Measurements from ENCODE around the gene CEP170B. TPM values are rescaled to one million over a fixed set of nuclear protein-coding genes. Genes with fewer than 3 reads are reported as not detected.

The CEP170B gene
- total and polyA plus RNA-seq, 2 experiments from 2014 or later, result 2.7 to 24.5 TPM

DNA sequence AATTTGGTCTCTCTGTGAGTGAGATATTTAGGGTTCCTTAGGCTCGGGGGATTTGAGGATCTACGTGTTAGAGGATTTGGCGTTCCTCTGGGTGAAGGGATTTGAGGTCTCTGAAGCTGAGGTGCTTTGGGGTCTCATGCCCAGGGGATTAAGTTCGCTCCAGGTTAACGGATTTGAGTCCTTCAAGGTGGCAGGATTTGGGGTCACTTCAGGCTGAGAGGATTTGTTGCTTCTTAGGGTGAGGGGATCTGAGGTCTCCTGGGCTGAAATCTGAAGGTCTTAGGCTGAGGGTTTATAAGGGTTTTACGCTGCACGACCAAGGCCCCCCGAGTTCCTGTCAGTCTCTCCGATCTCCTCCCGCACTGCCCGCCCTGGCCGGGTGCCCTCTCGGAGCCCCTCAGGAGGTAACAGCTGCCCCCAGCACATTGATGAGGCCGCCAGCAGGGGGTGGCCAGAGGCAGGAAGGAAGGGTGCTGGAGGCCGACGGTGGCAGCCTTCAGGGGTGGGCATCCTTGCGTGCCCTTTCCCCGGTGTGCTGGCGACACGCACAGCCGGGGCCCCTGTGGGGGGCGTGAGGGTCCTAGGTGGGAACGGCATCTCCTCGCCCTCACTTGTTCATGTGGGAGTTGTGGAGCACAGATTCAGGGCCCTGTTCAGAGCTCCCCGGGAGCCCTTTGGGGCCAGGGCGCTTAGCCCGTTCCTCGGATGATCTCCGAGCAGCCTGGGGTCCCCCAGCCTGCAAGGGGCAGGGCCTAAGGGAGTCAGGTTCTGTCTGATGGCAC is 14.3 kb downstream of the CEP170B start:
- no peak for DNase-seq
- H3K9me3 ChIP-seq (ENCODE audit: low read depth), result no peaks in the 10 kb centered on the region

DNA sequence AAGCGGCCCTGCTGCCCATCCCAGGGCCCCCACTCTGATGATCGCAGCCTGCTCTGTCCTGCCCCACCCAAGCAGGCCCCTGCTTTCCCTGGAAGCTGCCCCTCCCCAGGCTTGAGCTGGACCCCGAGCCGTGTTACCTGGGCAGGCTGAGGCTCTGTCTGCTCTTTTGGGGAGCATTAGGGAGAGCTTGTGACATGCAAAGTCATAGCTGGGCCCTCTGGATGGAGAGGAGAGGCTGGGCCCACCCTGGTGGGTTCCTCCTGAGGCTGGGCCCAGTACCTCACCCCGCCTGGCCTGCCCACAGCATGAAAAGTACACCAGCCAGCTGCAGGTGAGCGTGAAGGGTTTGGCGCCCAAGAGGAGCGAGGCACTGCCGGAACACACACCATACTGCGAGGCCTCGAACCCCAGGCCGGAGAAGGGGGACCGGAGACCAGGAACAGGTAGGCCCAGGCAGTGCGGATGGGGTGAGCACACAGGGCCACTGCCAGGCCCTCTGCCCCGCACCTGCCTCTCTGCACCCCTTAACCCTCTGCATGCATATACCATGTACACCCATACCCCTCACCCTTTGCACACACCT is 15.0 kb downstream of the CEP170B start:
- Histone ChIP-seq H3K27me3 (replicated peaks; ENCODE audit: insufficient read depth) (no peaks in the 10 kb centered on the region), H3K9ac (no peak overlapping the region), H3K9me2 (ENCODE audit: insufficient read depth) (no peaks in the 10 kb centered on the region), H3K4me2 (ENCODE audit: unreplicated experiment) (no peak overlapping the region), H3K4me1 (ENCODE audit: insufficient read depth) (no peaks in the 10 kb centered on the region), H3K36me3 (ENCODE audit: low read depth) (no peaks in the 10 kb centered on the region), H3F3A (ENCODE audit: insufficient read depth) (no peaks in the 10 kb centered on the region), H4K20me1 (ENCODE audit: insufficient read depth) (no peaks in the 10 kb centered on the region), H3K79me2 (ENCODE audit: insufficient read depth) (peaks cover 8% of the 10 kb centered on the region), H3K4me3 (no peak overlapping the region), H3K27ac (no peak overlapping the region), H3K9me3 (ENCODE audit: low read depth) (no peaks in the 10 kb centered on the region), H2AFZ (no peak overlapping the region)
- no peak for DNase-seq
- 93 to 99% methylated on average over 14 to 15 of the region's 15 CpGs for WGBS, 2 experiments (ENCODE audit: low coverage in 1 of 2, low lambda C conversion rate in 2 of 2, missing lambda C conversion rate in 2 of 2)
- TF ChIP-seq EZH2phosphoT487 (IDR thresholded peaks at IDR 0.05; ENCODE audit: insufficient read depth, low read depth), result no peak
- TF ChIP-seq EZH2 (IDR thresholded peaks at IDR 0.05; ENCODE audit: insufficient read depth, poor library complexity, severe bottlenecking), result no peak
- in situ Hi-C loops (cut with MboI), result no loop called here

More for the DNA sequence above, 14.3 kb downstream of the CEP170B start:
- no peaks in the 10 kb centered on the region for H4K20me1 ChIP-seq (ENCODE audit: insufficient read depth)
- H3K4me2 ChIP-seq (ENCODE audit: unreplicated experiment), result no peak overlapping the region
- H3K27ac ChIP-seq, result no peak overlapping the region
- no peak overlapping the region for H2AFZ ChIP-seq
- H3K4me3 ChIP-seq, result no peak overlapping the region
- H3F3A ChIP-seq (ENCODE audit: insufficient read depth), result no peaks in the 10 kb centered on the region
- peaks cover 15% of the 10 kb centered on the region for H3K79me2 ChIP-seq (ENCODE audit: insufficient read depth)
- in situ Hi-C loops (cut with MboI), result no loop called here
- H3K9me2 ChIP-seq (ENCODE audit: insufficient read depth), result no peaks in the 10 kb centered on the region
- WGBS, 2 experiments (ENCODE audit: low coverage in 1 of 2, low lambda C conversion rate in 2 of 2, missing lambda C conversion rate in 2 of 2), result 86 to 90% methylated on average over 29 of the region's 29 CpGs
- H3K4me1 ChIP-seq (ENCODE audit: insufficient read depth), result no peaks in the 10 kb centered on the region
- no peak for TF ChIP-seq EZH2 (IDR thresholded peaks at IDR 0.05; ENCODE audit: insufficient read depth, poor library complexity, severe bottlenecking)
- no peak for TF ChIP-seq EZH2phosphoT487 (IDR thresholded peaks at IDR 0.05; ENCODE audit: insufficient read depth, low read depth)
- H3K27me3 ChIP-seq (replicated peaks; ENCODE audit: insufficient read depth), result no peaks in the 10 kb centered on the region
- H3K36me3 ChIP-seq (ENCODE audit: low read depth), result no peaks in the 10 kb centered on the region
- no peak overlapping the region for H3K9ac ChIP-seq

- peaks cover 2% of the 10 kb centered on the region; the same call in 1 of the 2 replicates for H3K79me2 ChIP-seq (ENCODE audit: insufficient read depth)
- 85 to 86% methylated on average over 7 of the region's 7 CpGs for WGBS, 2 experiments (ENCODE audit: low coverage in 1 of 2, low lambda C conversion rate in 2 of 2, missing lambda C conversion rate in 2 of 2)
- H3K27me3 ChIP-seq (replicated peaks; ENCODE audit: insufficient read depth), result no peaks in the 10 kb centered on the region
- H3K9me3 ChIP-seq (ENCODE audit: low read depth), result no peaks in the 10 kb centered on the region
- no peak overlapping the region for H3K4me3 ChIP-seq
- no peaks in the 10 kb centered on the region for H4K20me1 ChIP-seq (ENCODE audit: insufficient read depth)
- no peak overlapping the region for H3K9ac ChIP-seq
- no peak overlapping the region for H3K27ac ChIP-seq
- no peaks in the 10 kb centered on the region for H3F3A ChIP-seq (ENCODE audit: insufficient read depth)
- no peak overlapping the region for H3K4me2 ChIP-seq (ENCODE audit: unreplicated experiment)
- H3K4me1 ChIP-seq (ENCODE audit: insufficient read depth), result no peaks in the 10 kb centered on the region
- DNase-seq, result no peak
- TF ChIP-seq EZH2 (IDR thresholded peaks at IDR 0.05; ENCODE audit: insufficient read depth, poor library complexity, severe bottlenecking) (no peak), EZH2phosphoT487 (IDR thresholded peaks at IDR 0.05; ENCODE audit: insufficient read depth, low read depth) (no peak)
- in situ Hi-C loops (cut with MboI), result no loop called here
- H3K9me2 ChIP-seq (ENCODE audit: insufficient read depth), result no peaks in the 10 kb centered on the region
- H2AFZ ChIP-seq, result no peak overlapping the region
- no peaks in the 10 kb centered on the region for H3K36me3 ChIP-seq (ENCODE audit: low read depth)
Measured at GRCh38 chr14:104880584-104881210, 15.6 kb downstream of the CEP170B start.

GRCh38 chr14:104881369-104881979 is 16.4 kb downstream of the CEP170B start:
- in situ Hi-C loops (cut with MboI), result no loop called here
- Histone ChIP-seq H3K9me2 (ENCODE audit: insufficient read depth) (no peaks in the 10 kb centered on the region), H2AFZ (no peak overlapping the region), H3K36me3 (ENCODE audit: low read depth) (no peaks in the 10 kb centered on the region), H3K79me2 (ENCODE audit: insufficient read depth) (no peaks in the 10 kb centered on the region), H3K4me1 (ENCODE audit: insufficient read depth) (no peaks in the 10 kb centered on the region), H3F3A (ENCODE audit: insufficient read depth) (no peaks in the 10 kb centered on the region), H3K4me3 (no peak overlapping the region), H3K9me3 (ENCODE audit: low read depth) (no peaks in the 10 kb centered on the region), H3K9ac (no peak overlapping the region), H3K27me3 (replicated peaks; ENCODE audit: insufficient read depth) (no peaks in the 10 kb centered on the region), H3K4me2 (ENCODE audit: unreplicated experiment) (no peak overlapping the region), H3K27ac (no peak overlapping the region), H4K20me1 (ENCODE audit: insufficient read depth) (no peaks in the 10 kb centered on the region)
- no peak for DNase-seq
- no peak for TF ChIP-seq EZH2phosphoT487 (IDR thresholded peaks at IDR 0.05; ENCODE audit: insufficient read depth, low read depth)
- no peak for TF ChIP-seq EZH2 (IDR thresholded peaks at IDR 0.05; ENCODE audit: insufficient read depth, poor library complexity, severe bottlenecking)
- 82 to 88% methylated on average over 11 to 13 of the region's 13 CpGs for WGBS, 2 experiments (ENCODE audit: low coverage in 1 of 2, low lambda C conversion rate in 2 of 2, missing lambda C conversion rate in 2 of 2)

Data from GM23248 (cell line).